Hepatocyte (in vitro differentiated cells): Measurements from ENCODE around the gene PHLDA1. TPM values are rescaled to one million over a fixed set of nuclear protein-coding genes. Genes with fewer than 3 reads are reported as not detected.

ENCODE experiments used
- DNase-seq: peaks from one replicate; pipeline ENCODE4 v3.0.0-alpha.2; 2016; ENCODE audit warnings: low spot score
- H2AFZ ChIP-seq: fragments of 200-600 bp; sonication (generic); 2 replicates; pipeline ENCODE4 v1.6.0; 2016; ENCODE audit warnings: antibody characterized with exemption, mild to moderate bottlenecking
- H3K27ac ChIP-seq: fragments of 200-600 bp; sonication (generic); 2 replicates; pipeline ENCODE4 v1.5.1; 2016; ENCODE audit warnings: mild to moderate bottlenecking
- H3K27me3 ChIP-seq: fragments of 200-600 bp; sonication (generic); 2 replicates; pipeline ENCODE4 v1.6.1; 2016
- H3K36me3 ChIP-seq: fragments of 200-600 bp; sonication (generic); replicated peaks from 2 replicates; pipeline ENCODE4 v1.5.1; 2016; ENCODE audit warnings: low read depth; ENCODE audit not compliant: insufficient read depth
- H3K4me1 ChIP-seq: fragments of 200-600 bp; sonication (generic); 2 replicates; pipeline ENCODE4 v1.5.1; 2016; ENCODE audit warnings: mild to moderate bottlenecking, moderate library complexity; ENCODE audit not compliant: insufficient read depth
- H3K4me2 ChIP-seq: fragments of 200-600 bp; sonication (generic); 2 replicates; pipeline ENCODE4 v1.6.0; 2016
- H3K4me3 ChIP-seq: fragments of 200-600 bp; sonication (generic); 2 replicates; pipeline ENCODE4 v1.5.1; 2016; ENCODE audit warnings: mild to moderate bottlenecking
- H3K79me2 ChIP-seq: fragments of 200-600 bp; sonication (generic); 2 replicates; pipeline ENCODE4 v1.6.0; 2017; ENCODE audit warnings: mild to moderate bottlenecking
- H3K9me2 ChIP-seq: fragments of 200-600 bp; sonication (generic); replicated peaks from 2 replicates; pipeline ENCODE4 v1.6.0; 2017; ENCODE audit warnings: mild to moderate bottlenecking; ENCODE audit not compliant: insufficient read depth
- H3K9me3 ChIP-seq: fragments of 200-600 bp; sonication (generic); 2 replicates; pipeline ENCODE4 v1.5.1; 2016; ENCODE audit warnings: low read depth, mild to moderate bottlenecking
- H4K20me1 ChIP-seq: fragments of 200-600 bp; sonication (generic); 2 replicates; pipeline ENCODE4 v1.6.0; 2016; ENCODE audit warnings: mild to moderate bottlenecking; ENCODE audit not compliant: insufficient read depth, poor library complexity, severe bottlenecking
- EZH2 ChIP-seq: fragments of 200-600 bp; sonication (generic); IDR thresholded peaks from 2 replicates; pipeline ENCODE4 v1.6.1; 2016; ENCODE audit warnings: antibody characterized with exemption, mild to moderate bottlenecking, borderline replicate concordance
- EZH2phosphoT487 ChIP-seq: fragments of 200-600 bp; sonication (generic); IDR thresholded peaks from one replicate; pipeline ENCODE4 v1.6.1; 2018; ENCODE audit warnings: antibody characterized with exemption, mild to moderate bottlenecking, low read depth, moderate library complexity; ENCODE audit not compliant: unreplicated experiment, severe bottlenecking
- WGBS: methylation state at CpG from one replicate; pipeline ENCODE4 v1.1.6; 2016; ENCODE audit warnings: low lambda C conversion rate; ENCODE audit errors: missing lambda C conversion rate; 5-methylcytosine and 5-hydroxymethylcytosine counted together
- polyA plus RNA-seq: library from polyadenylated mRNA; unstranded; fragments of >200 nt; fragmentation: Nextera tagmentation; extraction: Ambion mirVana; gene quantifications from 2 replicates; pipeline ENCODE4 v1.2.1, GENCODE V29; 2016
- total RNA-seq: library from RNA; depleted of rRNA; stranded (reverse); fragments of >200 nt; gene quantifications from 2 replicates; pipeline ENCODE4 v1.2.3, GENCODE V29; 2014
- TF ChIP-seq, protein P1 (sequence below): fragments of 200-600 bp; sonication (generic); IDR thresholded peaks from 2 replicates; pipeline ENCODE4 v1.5.1; 2016; ENCODE audit warnings: antibody characterized with exemption, mild to moderate bottlenecking; ENCODE audit not compliant: poor library complexity

Gene PHLDA1
- total and polyA plus RNA-seq, 2 experiments from 2014 or later, result 29.9 to 50.8 TPM

DNA sequence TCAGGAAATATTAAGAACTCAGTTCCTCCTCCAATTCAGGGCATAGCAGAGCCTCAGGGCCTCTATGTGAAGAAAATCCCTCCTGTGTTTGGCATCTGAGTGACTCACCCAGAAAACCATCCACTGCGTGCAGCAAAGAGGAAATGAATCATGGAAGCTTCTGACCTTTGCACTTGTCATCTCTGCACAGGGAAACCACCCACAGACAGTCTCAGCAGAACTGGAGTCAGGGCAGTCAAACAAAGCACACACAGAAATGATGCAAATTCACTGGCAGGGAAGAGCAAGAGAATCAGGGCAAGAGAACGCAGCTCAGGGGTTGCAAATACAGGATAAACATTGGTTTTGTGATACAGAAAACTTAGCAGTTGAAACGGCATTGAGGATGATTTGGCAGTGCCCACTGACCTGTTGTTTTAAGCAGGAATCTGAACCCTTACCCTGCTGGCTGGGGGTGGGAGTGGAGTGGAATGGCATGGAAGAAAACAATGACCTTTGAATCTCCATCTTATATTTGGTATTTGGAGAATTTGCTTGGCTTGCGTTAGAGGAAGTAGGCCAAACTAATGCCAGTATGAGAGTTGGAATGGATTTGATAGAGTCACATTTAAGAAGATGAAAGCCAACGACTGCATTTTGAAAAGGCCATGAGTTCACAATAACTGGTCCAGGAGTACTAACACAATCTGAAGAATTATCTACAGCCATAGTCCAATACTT, 53.5 kb downstream of the PHLDA1 start:
- H3K4me2 ChIP-seq, result peak overlapping the region; percentile 23
- DNase-seq, result peak; percentile 93

DNA sequence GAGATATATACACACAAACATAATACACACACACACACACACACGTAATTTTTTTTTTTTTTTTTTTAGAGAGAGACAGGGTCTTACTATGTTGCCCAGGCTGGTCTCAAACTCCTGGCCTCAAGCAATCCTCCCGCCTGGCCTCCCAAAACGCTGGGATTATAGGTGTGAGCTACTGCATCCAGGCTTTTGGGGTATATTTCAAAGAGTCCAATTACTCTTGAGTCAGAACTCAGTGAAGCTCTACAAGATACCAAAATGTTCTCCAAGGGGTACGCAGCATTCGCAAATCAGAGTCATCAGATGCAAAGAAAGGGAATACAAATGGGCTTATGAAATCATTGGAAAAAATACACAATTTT, 54.0 kb downstream of the PHLDA1 start:
- no peak for TF ChIP-seq EZH2
- TF ChIP-seq, protein P1, sequence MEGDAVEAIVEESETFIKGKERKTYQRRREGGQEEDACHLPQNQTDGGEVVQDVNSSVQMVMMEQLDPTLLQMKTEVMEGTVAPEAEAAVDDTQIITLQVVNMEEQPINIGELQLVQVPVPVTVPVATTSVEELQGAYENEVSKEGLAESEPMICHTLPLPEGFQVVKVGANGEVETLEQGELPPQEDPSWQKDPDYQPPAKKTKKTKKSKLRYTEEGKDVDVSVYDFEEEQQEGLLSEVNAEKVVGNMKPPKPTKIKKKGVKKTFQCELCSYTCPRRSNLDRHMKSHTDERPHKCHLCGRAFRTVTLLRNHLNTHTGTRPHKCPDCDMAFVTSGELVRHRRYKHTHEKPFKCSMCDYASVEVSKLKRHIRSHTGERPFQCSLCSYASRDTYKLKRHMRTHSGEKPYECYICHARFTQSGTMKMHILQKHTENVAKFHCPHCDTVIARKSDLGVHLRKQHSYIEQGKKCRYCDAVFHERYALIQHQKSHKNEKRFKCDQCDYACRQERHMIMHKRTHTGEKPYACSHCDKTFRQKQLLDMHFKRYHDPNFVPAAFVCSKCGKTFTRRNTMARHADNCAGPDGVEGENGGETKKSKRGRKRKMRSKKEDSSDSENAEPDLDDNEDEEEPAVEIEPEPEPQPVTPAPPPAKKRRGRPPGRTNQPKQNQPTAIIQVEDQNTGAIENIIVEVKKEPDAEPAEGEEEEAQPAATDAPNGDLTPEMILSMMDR, result no peak
- TF ChIP-seq EZH2phosphoT487, result no peak
- H3K79me2 ChIP-seq, result no peaks in the 10 kb centered on the region
- H3K9me2 ChIP-seq, result no peaks in the 10 kb centered on the region
- WGBS, result 63% methylated on average over 5 of the region's 5 CpGs
- no peak overlapping the region for H3K4me3 ChIP-seq
- peaks cover 36% of the 10 kb centered on the region for H3K4me1 ChIP-seq
- H2AFZ ChIP-seq, result no peak overlapping the region
- H3K27me3 ChIP-seq, result no peaks in the 10 kb centered on the region
- DNase-seq, result no peak
- no peaks in the 10 kb centered on the region for H3K9me3 ChIP-seq
- peak overlapping the region; percentile 23 for H3K4me2 ChIP-seq
- H4K20me1 ChIP-seq, result no peaks in the 10 kb centered on the region
- H3K27ac ChIP-seq, result peak overlapping the region; percentile 96
- H3K36me3 ChIP-seq, result no peaks in the 10 kb centered on the region

More for the DNA sequence above, 53.5 kb downstream of the PHLDA1 start:
- H4K20me1 ChIP-seq, result no peaks in the 10 kb centered on the region
- WGBS, result 23% methylated on average over 5 of the region's 5 CpGs
- H3K4me3 ChIP-seq, result no peak overlapping the region
- no peaks in the 10 kb centered on the region for H3K27me3 ChIP-seq
- H3K27ac ChIP-seq, result peak overlapping the region; percentile 96
- TF ChIP-seq EZH2 (no peak), EZH2phosphoT487 (no peak)
- TF ChIP-seq, protein P1, result no peak
- H3K9me3 ChIP-seq, result no peaks in the 10 kb centered on the region
- no peaks in the 10 kb centered on the region for H3K36me3 ChIP-seq
- H3K79me2 ChIP-seq, result no peaks in the 10 kb centered on the region
- peaks cover 36% of the 10 kb centered on the region for H3K4me1 ChIP-seq
- no peaks in the 10 kb centered on the region for H3K9me2 ChIP-seq
- H2AFZ ChIP-seq, result no peak overlapping the region

DNA sequence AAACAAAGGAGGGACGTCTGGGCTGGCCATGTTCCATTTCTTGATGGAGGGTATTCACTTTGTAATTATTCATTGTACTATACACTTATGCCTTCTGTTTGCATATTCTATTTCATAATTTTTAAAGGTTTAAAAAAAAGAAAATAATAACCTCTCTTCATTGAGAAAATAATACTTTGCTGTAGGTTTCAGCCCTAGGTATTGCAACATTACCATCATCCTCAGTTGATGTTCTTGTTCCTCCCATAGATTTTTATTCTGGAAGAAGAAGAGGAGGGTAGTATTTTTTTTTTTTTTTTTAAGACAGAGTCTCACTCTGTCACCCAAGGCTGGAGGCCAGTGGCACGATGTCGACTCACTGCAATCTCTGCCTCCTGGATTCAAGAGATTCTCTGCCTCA, 54.7 kb downstream of the PHLDA1 start:
- H3K4me3 ChIP-seq, result no peak overlapping the region
- H3K27me3 ChIP-seq, result no peaks in the 10 kb centered on the region
- no peaks in the 10 kb centered on the region for H4K20me1 ChIP-seq
- peaks cover 36% of the 10 kb centered on the region for H3K4me1 ChIP-seq
- WGBS, result 86% methylated on average over 3 of the region's 3 CpGs
- peak overlapping the region; percentile 96 for H3K27ac ChIP-seq
- no peaks in the 10 kb centered on the region for H3K79me2 ChIP-seq
- no peaks in the 10 kb centered on the region for H3K9me3 ChIP-seq
- TF ChIP-seq EZH2, result no peak
- TF ChIP-seq, protein P1, result no peak
- no peak for TF ChIP-seq EZH2phosphoT487
- H3K36me3 ChIP-seq, result no peaks in the 10 kb centered on the region
- no peak for DNase-seq
- no peak overlapping the region for H3K4me2 ChIP-seq
- no peaks in the 10 kb centered on the region for H3K9me2 ChIP-seq
- H2AFZ ChIP-seq, result no peak overlapping the region
